Body of pancreas (tissue), 4 donors: Measurements from ENCODE around the gene INKA1. TPM values are rescaled to one million over a fixed set of nuclear protein-coding genes. Genes with fewer than 3 reads are reported as not detected.

Experiments used
- ATAC-seq: fragments of 150-250 bp; one replicate; pipeline ENCODE4 v1.9.1; 2016
- DNase-seq, 4 donors: peaks; one replicate each; pipeline ENCODE4 v3.0.0-alpha.2; 2019
- H3K27ac ChIP-seq, 4 donors: fragments of 200-600 bp; sonication (generic); 1 replicate in 3 of 4; 2 replicates in 1 of 4; pipeline versions ENCODE4 v1.5.1 to v1.6.1; 2016 to 2019; ENCODE audit warnings: mild to moderate bottlenecking in 1 of 4, mixed read lengths in 1 of 4, moderate library complexity in 1 of 4
- H3K27me3 ChIP-seq, 2 donors: fragments of 200-600 bp; sonication (generic); one replicate each; pipeline ENCODE4 v1.6.0; 2016; ENCODE audit warnings: mild to moderate bottlenecking in 1 of 2
- H3K36me3 ChIP-seq, 2 donors: fragments of 200-600 bp; sonication (generic); replicated peaks in 1 of 2; 2 replicates each; pipeline ENCODE4 v1.5.1; 2016; ENCODE audit warnings: low read depth in 2 of 2; ENCODE audit not compliant: insufficient read depth in 1 of 2
- H3K4me1 ChIP-seq: fragments of 200-600 bp; sonication (generic); one replicate; pipeline ENCODE4 v1.6.0; 2016
- H3K4me3 ChIP-seq, 2 donors: fragments of 200-600 bp; sonication (generic); 1 replicate in 1 of 2; 2 replicates in 1 of 2; pipeline ENCODE4 v1.5.1; 2016 to 2019
- H3K9me3 ChIP-seq, 3 donors: fragments of 200-600 bp; sonication (generic); 1 replicate in 2 of 3; 2 replicates in 1 of 3; pipeline ENCODE4 v1.5.1; 2016
- POLR2A ChIP-seq, 3 donors: fragments of 450-650 bp; IDR thresholded peaks; one replicate each; pipeline ENCODE4 v1.6.1; 2016; ENCODE audit warnings: antibody characterized with exemption in 3 of 3, mild to moderate bottlenecking in 2 of 3
- WGBS, 2 donors: methylation state at CpG; one replicate each; pipeline ENCODE4 v1.1.5; 2017; 5-methylcytosine and 5-hydroxymethylcytosine counted together
- intact Hi-C: fragments of 100-400 bp; cut with DNase I; formaldehyde crosslinking; loops from one replicate; pipeline ENCODE4 v1.15.1; 2023
- total RNA-seq, 2 donors: library from RNA; depleted of rRNA; stranded (reverse); fragments of >200 nt; gene quantifications; one replicate each; pipeline ENCODE4 v1.1.0, GENCODE V29; 2016
- TF ChIP-seq, protein P1 (sequence below), 7 experiments: fragments of 450-650 bp in 4 of 7; fragments of 200-600 bp in 3 of 7; sonication (generic) in 3 of 7; IDR thresholded peaks; one replicate each; pipeline ENCODE4 v1.5.1; 2016 to 2019; ENCODE audit warnings: antibody characterized with exemption in 7 of 7

INKA1 gene
- total RNA-seq, 2 donors from 2014 or later, result 2.6 TPM; not detected in 1

DNA sequence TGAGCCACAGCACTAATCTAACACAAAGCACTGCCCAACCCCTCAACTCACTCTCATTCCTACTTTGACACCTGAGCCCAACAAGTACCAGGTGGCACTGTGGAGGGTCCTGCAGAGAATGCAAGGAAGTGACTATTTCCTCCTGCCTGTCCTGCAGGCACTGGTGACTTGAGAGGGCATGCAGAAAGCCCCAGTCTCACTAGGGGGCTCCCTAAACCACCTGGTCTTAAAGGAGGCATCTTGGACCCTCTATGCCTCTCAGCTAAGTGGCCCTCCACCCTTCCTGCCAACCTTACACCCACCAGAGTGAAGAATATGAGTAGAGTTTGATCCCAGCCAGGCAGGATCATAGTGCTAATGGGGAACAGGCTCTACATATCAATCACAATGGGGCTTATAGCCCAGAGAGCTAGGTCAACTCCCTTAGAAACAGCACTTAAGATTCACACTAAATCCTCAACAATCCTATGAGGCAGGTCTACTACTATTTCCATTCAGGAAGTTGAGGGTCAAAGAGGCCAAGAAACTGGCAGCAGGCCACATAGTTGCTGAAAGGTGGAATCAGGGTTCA lies 38.1 kb downstream of the INKA1 start:
- no peak for ATAC-seq
- DNase-seq, result no peak
- Histone ChIP-seq H3K9me3 (no peaks in the 10 kb centered on the region), H3K4me3 (no peak overlapping the region), H3K36me3 (no peaks in the 10 kb centered on the region), H3K4me1 (peaks cover 13% of the 10 kb centered on the region), H3K27ac (no peak overlapping the region), H3K27me3 (no peaks in the 10 kb centered on the region)
- intact Hi-C loops, result loop anchor here (5.0 kb wide), 1 partner anchor 39 kb away; the partner anchor contains the start of gene INKA1
- TF ChIP-seq POLR2A (IDR thresholded peaks at IDR 0.05), result no peak
- TF ChIP-seq, protein P1, sequence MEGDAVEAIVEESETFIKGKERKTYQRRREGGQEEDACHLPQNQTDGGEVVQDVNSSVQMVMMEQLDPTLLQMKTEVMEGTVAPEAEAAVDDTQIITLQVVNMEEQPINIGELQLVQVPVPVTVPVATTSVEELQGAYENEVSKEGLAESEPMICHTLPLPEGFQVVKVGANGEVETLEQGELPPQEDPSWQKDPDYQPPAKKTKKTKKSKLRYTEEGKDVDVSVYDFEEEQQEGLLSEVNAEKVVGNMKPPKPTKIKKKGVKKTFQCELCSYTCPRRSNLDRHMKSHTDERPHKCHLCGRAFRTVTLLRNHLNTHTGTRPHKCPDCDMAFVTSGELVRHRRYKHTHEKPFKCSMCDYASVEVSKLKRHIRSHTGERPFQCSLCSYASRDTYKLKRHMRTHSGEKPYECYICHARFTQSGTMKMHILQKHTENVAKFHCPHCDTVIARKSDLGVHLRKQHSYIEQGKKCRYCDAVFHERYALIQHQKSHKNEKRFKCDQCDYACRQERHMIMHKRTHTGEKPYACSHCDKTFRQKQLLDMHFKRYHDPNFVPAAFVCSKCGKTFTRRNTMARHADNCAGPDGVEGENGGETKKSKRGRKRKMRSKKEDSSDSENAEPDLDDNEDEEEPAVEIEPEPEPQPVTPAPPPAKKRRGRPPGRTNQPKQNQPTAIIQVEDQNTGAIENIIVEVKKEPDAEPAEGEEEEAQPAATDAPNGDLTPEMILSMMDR (IDR thresholded peaks at IDR 0.05), result no peak

DNA sequence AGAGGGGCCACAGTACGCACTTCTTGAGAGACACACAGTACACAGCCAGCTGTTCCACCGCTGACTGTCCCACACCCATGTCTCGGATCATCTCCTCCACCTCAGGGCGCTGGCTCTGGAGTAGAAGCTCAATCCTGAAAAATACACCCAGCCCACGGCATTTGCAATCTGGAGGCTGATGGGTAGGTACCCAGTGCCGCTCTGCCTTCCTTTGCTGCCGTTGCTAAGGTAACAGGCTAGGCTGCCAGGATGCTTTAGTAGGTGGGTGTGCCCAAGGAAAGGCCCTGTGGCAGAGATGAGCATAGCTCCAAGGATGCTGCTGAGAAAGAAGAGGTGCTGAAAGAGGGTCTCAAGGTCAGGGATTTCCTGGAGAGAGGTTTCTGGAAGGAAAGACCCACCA lies 38.7 kb downstream of the INKA1 start:
- no peak for TF ChIP-seq POLR2A (IDR thresholded peaks at IDR 0.05)
- TF ChIP-seq, protein P1 (IDR thresholded peaks at IDR 0.05), result no peak
- Histone ChIP-seq H3K27me3 (no peaks in the 10 kb centered on the region), H3K9me3 (no peaks in the 10 kb centered on the region), H3K36me3 (no peaks in the 10 kb centered on the region), H3K4me3 (no peak overlapping the region), H3K4me1 (peaks cover 13% of the 10 kb centered on the region), H3K27ac (no peak overlapping the region)
- DNase-seq (no peak), ATAC-seq (no peak)
- WGBS, 2 donors, result 92 to 100% methylated on average over 3 to 6 of the region's 7 CpGs
- intact Hi-C loops, result loop anchor here (5.0 kb wide), 1 partner anchor 40 kb away; the partner anchor contains the start of gene INKA1

DNA sequence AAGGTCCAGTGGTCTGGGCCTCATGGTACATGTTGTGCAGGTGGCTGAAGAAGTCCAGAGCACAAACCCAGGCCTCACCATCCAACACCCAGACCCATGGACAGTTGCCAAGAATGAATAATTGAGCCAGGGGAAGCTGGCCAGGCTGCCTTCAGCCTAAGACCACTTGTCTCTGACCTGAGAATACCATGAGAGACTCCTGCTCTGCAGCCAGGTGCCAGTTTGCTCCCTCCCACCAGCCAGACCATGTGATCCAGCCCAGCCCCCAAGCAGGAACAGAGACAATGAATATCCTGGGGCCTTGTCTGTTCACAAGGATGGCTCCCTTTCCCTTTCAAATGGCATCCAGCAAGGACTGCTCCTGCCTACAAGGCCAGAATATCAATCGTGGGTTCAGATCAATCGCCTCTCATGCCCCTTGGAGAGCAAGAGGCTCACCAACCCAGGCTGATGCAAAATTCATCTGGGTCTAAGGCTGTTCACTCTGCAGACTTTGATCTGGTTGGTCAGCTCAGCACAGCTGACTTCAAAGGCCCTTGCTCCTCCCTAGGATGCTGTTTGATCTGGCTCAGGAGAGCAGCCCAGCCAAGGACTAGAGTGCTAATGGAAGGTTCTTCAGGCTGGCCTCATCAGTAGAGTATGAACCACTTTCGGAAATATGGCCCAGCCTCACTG lies 39.9 kb downstream of the INKA1 start:
- no peak for DNase-seq
- ATAC-seq, result no peak
- Histone ChIP-seq H3K27ac (no peak overlapping the region), H3K27me3 (no peaks in the 10 kb centered on the region), H3K36me3 (no peaks in the 10 kb centered on the region), H3K4me1 (peaks cover 13% of the 10 kb centered on the region), H3K9me3 (no peaks in the 10 kb centered on the region), H3K4me3 (no peak overlapping the region)
- no peak for TF ChIP-seq POLR2A (IDR thresholded peaks at IDR 0.05)
- TF ChIP-seq, protein P1 (IDR thresholded peaks at IDR 0.05), result no peak
- WGBS, 2 donors, result 80 to 88% methylated on average over 2 to 3 of the region's 3 CpGs
- intact Hi-C loops, result loop anchor here (5.0 kb wide), 1 partner anchor 41 kb away; the partner anchor contains the start of gene INKA1

DNA sequence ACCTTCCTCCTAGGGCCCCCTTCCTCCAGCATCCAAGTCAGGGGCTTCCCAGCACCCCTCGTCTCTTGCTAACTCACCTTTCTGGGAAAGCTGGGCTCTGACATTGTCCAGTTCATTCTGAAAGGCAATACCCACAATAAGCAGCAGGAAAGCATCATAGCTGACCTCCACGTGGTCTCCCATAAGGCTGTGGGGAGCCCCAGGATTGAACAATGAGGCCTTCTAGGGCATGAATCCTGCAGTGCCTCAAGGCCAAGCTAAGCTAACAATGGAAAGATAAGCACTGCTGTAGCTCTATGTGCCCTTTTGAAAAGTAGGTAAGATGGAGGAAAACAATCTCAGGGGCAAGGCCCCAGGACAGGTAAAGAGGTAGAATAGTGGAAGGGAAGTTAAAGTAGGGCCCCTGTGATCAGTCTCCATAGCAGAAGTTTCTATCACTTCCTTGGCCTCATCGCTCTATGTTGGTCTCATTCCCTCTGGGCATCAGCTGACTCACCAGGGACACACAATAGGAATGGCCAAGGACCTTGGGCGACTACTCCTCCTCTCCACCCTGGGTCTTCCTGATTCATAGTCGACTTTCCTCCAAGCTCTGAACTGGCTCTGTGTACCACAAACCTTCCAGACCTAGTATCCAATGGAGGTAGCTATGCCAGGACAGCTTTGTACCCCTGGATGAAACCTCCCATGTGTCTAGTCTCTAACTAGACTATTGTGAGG lies 41.6 kb downstream of the INKA1 start:
- ATAC-seq (no peak), DNase-seq (peak in 1 of 4 donors; percentile 7)
- Histone ChIP-seq H3K9me3 (no peaks in the 10 kb centered on the region), H3K27ac (no peak overlapping the region), H3K36me3 (no peaks in the 10 kb centered on the region), H3K4me1 (peaks cover 8% of the 10 kb centered on the region), H3K27me3 (no peaks in the 10 kb centered on the region), H3K4me3 (no peak overlapping the region)
- WGBS, 2 donors, result 63 to 65% methylated on average over 5 of the region's 5 CpGs
- intact Hi-C loops, result loop anchor here (5.0 kb wide), 1 partner anchor 42 kb away; the partner anchor contains the start of gene INKA1
- TF ChIP-seq POLR2A (IDR thresholded peaks at IDR 0.05), result no peak
- TF ChIP-seq, protein P1 (IDR thresholded peaks at IDR 0.05), result no peak
